HG03442 (cell line): Measurements from ENCODE around the gene FBXO7.

Source experiments
- ATAC-seq: cut with Tn5 transposase; IDR thresholded peaks from one replicate; pipeline ENCODE4 v1.9.1; 2021; ENCODE audit warnings: mild to moderate bottlenecking, moderate library complexity; ENCODE audit not compliant: unreplicated experiment

Gene FBXO7

DNA sequence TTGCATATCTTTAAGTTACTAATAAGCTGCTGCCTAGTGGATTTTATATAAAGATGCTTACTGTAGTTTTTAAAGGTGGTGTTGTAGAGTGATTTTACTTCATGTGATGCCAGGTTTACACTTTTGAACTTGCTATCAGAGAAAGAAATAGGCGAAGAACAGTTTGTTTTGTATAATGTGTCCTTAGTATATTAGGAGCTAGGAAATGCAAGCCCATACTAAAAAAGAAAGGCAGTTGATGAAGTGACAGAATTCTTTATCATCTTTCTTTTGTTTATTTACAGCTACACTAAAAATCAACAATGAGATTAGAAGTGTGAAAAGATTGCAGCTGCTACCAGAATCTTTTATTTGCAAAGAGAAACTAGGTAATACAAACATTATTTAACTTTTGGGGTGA lies 12.8 kb downstream of the FBXO7 start:
- no peak for ATAC-seq

DNA sequence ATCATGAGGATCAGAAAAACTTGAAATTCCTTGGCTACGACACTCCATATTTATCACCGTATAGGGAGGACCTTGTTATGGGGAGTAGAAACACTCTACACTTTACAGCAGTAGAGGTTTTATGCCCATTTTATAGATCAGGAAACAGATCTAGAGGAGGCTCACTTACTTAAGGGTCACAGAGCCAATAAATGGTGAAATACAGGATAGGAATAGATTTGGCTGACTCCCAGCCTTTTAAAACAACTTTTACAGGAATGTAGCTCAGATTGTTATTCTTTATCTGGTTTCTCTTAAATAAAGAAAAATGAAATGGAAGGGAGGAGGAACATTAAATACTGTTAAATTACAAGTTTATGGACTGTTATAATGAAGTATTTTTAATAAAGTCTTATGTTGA lies 14.8 kb downstream of the FBXO7 start:
- ATAC-seq, result no peak

DNA sequence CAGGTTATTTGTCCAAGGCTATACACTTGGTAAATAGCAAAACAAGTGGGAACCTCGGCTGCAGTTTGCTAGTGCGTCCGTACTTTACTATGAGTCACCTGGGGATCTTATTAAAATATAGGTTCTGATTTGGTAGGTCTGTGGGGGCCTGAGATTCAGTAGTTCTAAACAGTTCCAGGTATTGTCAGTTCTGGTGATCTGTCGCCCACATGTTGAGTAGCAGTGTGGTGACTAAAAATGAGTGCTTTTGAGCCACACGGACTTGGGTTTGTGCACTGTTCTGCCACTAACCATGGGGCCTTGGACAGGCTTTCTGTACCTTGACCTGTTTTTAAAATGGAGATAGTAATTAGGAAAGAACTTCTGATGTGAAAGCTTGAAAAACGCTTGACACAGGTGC lies 15.7 kb downstream of the FBXO7 start:
- no peak for ATAC-seq

DNA sequence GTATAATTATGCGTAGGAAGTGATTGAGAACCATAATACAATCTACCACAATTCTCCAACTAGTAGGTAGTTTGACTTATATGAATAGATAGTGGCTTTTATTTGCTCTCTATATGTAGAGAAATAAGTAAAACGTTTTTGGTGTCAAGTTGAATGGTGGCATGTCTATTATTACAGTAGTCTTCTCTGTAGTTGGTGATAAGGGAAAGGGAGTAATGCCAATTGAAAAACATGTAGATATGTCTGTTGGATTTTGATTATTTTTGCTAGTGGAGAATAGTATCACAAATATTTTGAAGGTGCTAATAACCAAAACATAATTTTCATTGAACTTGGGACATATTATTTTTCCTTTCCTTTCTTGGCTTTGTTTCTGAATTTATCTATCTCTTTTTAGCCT lies 17.5 kb downstream of the FBXO7 start:
- ATAC-seq, result no peak

DNA sequence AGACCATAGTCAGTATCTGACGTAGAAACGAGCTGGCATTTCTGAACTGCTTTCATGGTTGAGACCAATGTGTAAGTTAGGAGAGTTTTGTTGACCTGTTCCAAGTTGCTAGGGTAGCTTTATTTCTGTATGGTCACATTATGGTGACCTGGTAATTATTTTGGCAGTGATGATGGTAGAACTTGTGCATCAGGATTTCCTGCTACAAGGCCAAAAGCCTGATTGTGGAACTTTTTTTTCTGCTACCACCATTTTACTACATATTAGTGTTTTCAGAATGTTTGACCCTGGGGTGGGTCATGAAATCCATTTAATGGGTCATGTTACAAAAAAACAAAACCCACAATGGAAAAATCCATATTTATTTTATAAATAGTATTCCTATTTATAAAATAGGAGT lies 18.9 kb downstream of the FBXO7 start:
- no peak for ATAC-seq

DNA sequence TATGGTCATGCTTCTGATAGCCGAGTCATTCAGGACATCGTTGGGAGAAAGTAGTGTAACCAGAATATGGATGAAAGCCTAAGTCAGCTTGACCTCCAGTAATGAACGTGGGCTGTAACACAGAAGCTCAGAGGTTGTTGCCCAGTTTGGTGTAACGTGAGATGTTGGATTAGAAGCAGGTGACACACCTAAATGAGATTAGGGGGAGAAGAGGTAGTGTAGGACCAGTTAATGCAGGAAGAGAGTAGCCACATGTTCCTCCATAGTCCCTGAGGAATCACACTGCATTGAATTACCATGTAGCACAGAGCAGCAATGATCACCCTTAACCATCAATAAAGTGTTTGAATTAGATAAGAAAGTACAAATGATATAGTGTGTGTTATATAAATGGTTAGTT lies 20.4 kb downstream of the FBXO7 start:
- ATAC-seq, result no peak

DNA sequence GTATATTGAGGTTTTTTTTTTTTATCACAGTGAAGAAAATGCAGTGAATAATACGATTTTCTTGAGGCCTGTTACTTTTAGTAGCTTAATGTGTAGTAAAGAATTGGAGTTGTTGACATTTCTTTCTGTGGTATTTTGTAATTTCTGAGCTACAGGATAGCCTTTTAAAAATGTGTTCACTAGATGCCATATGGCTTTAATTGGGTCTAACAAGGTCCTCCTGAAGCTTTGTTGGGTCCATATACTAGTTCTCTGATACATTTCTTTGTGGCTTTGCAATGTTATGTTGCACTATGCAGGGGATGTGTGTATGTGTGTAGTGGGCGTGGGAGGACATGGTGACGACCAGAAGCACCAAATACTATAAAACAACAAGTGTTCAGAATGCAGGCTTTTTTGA lies 25.1 kb downstream of the FBXO7 start:
- ATAC-seq, result no peak

DNA sequence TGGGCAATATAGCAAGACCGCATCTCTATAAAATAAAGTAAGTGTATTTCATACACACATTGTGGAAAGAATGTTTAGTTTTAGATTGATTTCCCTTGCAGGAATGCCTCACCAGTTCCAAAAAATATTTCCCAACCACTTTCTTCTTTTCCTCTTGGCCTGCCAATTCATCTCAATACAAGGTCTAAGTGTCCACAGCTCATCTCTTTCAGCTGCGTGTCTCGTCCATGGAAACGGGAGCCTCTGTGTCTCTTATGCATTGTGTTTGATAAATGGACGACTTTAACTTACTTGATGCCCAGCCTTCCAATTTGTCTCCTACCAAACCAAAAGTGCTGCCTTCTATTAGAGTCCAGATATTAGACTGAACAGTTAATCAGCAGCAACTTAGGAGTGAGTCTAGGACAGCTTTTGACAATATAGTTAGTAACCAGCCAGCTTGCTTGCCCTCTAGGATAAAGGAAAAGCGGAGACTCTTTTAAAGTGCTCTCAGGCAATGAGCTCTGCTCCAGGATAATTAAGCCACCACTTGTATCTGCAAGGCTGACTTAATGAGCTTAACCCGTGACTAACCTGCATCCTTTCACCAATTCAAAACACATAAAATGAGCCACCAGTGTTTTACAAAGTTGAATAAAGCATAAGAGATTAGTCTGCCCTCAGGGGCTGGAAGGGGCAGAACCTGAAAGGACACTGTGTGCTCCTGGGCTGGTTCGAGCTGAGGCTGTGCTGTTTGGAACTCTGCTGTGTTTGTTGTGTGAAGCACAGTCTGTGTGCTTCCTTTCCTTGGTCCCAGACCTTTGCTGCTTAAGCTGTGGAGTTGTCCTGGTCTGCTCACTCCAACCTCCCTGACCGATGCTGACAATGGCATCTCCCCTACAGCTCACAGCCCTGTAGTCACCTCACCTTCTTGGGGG lies 27.5 kb downstream of the FBXO7 start:
- no peak for ATAC-seq

DNA sequence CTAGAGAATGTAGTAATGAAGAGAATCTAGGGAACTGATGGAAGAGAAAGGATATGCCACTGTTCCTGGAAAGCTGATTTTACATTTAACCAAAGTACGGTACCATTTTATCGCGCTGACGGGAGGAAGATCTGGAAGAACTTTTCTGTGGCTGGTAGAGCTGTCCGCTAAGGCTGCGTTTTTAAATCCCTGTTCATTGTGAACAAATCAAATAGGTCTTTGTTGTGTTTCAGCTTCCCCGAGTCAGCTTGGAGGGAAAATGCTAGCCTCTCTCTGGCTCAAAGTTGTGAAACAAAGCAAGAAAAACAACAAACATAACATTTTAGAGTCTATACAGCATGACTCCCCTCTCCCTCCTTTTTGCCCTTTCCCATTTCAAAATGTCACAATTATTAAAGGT lies 34.4 kb downstream of the FBXO7 start:
- no peak for ATAC-seq

DNA sequence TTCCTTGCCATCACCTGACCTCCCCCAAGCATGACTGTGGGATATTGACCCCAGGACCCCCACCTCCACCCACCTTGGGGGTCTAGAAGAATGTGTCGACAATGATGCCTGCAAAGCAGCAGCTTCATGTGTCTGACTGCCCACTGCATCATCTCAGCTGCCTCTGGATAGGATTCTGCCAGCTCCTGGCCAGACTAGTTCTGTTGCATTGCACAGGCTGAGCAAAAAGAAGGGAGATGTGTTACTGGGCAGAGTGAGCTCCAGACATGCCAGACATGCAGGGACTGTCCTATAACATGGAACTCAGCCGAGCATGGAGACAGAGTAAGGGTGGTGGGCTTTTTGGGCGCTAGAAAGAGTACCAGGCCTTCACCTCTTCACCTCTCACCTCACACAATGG lies 36.7 kb downstream of the FBXO7 start:
- ATAC-seq, result no peak

DNA sequence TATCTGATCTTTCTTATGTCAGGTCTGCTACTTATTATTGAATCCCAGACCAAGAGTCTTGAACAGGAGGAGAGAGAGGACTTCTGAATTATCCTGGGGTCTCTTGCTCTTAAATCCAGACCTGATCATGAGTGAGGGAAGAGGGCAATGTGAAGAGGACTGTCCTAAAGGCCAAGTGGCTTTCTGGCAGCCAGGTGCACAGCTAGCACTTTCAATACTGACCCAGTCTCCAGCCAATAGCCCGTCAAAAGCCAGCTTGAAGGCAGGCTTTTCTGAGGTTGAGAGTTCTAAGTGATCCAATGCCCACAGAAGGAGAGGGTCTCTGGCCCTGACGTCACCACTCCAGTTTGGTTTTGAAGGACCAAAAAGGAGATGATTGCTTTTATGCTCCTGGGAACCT lies 37.2 kb downstream of the FBXO7 start:
- ATAC-seq, result no peak

DNA sequence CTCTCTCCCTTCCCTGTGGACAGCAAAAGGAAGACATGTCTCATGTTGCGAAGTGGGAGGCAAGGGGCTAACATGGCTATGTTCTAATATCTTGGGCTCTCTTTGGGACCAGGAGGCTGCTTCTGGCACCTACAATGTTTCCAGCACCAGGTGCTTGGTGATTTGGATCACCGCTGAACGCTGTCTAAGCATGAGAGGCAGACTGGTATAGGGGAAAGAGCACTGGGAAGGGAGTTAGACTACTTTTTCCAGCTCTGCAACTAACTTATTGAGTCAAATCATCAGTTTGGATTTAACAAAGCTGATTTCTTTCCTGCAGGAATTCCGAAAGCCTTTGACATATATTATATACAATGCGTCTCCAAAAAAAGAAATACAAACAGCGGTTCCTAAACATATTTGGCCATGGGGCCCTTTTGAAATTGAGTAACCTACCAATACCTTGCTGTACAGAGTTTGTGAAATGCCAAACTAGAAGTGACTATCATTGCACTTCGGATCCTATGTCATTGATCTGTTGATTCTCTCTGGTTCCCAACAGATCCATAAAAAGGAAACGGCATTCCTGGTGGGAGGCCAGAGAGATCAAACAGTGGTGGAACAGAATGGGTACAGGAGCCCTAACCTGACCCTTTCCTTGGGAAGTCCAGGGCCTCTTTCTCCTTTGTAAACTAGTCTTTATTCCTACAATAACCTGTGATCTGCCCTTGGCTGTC lies 37.8 kb downstream of the FBXO7 start:
- no peak for ATAC-seq

DNA sequence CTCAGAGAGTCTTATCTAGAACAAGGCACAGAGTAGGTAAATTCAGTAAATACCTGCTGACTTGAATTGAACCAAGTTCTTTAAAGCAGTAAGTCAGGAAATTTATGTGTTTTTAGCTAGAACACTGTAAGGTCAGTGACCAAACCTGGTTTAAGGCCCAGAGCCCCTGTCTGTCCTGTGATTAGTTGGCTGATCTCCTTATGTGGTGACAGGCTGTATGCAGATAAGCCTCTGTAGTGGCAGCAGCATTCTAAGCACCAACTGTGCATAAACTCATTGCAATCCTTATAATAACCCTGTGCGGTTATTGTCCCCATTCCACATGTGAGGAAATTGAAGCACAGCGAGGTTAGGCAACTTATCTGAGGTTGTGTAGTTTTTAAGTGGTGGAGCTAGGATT lies 40.5 kb downstream of the FBXO7 start:
- ATAC-seq, result no peak

DNA sequence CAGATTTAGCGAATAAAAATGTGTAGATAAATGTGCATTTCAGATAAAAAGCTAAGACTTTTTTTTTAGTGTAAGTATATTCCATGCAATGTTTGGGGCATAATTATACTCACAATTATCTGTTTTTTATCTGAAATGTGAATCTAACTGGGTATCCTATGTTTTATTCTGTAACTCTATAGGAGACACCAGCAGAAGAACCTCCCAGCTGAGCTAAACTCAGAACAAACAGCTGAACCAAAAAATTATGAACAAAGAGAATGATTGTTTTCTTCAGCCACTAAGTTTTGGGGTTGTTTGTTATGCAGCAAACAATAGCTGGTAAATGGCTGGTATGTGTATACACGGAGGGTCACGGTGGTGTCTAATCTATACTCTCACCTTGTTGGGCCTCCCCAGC lies 42.9 kb downstream of the FBXO7 start:
- ATAC-seq, result no peak

DNA sequence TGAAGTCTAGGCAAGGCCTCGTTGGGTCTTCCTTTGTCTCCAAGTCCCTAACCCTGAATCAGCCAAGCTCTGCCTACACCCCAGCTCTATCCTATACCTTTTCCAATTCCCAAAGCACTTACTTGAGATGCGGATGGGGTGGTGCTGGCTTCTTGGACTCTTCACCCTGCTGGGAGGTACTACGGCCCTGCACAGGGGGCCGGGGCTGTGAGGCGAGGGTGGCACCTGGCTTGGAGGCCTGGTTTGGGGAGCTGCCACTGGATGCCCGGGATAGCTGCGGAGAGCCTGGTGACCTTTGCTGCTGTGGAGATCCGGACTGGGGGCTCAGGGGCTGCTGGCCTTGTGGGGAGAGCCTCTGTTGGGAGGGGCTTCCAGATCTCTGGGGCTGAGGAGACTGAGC lies 43.3 kb downstream of the FBXO7 start:
- no peak for ATAC-seq

DNA sequence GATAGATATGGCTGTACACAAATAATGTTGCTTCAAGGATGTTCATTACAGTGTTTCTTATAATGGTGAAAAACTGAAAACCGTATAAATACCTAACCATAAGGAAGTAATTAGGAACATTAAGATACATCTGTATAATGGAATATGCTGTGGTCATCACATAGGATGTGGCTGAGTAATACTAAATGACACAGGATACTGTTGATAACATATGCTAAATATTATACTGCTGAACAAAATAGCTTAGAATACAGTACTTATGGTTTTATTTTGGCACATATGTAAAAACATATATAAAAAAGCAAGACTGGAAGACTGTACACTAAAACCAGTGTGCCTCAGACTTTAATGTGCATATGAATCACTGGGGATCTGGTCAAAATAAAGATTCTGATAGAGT lies 43.8 kb downstream of the FBXO7 start:
- ATAC-seq, result no peak

DNA sequence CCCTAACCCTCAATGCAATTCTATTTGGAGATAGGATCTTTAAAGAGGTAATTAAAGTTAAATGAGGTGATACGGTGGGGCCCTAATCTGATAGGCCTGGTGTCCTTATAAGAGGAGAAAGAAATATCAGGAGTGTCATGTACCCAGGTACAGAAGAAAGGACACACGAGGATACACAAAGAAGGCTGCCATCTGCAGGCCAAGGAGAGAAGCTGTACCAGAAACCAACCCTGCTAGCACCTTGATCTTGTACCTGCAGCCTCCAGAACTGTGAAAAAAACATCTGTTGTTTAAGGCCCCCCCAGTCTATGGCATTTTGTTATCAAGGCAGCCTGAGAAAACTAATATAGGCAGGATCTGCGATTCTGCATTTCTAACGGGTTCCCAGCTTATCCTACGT lies 44.2 kb downstream of the FBXO7 start:
- ATAC-seq, result no peak

DNA sequence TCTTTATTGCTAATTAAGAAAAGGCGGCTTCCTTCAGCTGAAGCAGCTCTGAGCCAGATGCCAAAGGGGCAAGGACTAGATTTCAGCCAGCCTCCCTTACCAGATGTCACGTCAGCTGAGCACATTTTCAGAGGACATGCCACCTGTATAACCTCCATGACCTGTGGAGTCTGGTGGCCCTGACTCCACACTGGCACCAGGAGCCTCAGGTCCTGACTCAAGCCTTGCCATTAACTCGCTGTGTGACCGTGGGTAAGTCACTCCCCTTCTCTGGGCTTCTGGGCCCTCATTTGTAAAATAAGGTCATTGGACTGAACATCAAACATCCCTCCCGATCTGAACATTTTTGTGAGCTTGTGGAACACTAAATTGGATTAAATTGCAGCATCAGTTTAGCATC lies 46.0 kb downstream of the FBXO7 start:
- no peak for ATAC-seq

DNA sequence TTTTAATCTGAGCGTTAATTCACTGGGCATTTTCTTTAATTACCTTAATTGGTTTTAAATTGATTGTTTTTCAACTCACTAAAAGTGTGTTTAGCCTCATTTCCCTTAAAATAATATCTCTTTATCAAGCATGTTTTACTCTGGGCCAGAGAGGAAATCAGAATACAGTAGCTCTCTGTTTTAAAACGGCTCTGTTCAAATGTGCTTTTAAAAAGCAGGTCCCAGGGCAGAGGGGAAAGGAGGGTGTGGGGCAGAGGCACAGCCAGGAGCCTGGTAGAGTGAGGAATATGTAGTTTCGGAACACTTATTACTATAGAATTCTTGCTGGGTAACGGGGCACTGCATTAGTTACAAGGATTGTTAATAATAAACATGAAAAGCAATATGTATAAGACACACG lies 47.6 kb downstream of the FBXO7 start:
- no peak for ATAC-seq

DNA sequence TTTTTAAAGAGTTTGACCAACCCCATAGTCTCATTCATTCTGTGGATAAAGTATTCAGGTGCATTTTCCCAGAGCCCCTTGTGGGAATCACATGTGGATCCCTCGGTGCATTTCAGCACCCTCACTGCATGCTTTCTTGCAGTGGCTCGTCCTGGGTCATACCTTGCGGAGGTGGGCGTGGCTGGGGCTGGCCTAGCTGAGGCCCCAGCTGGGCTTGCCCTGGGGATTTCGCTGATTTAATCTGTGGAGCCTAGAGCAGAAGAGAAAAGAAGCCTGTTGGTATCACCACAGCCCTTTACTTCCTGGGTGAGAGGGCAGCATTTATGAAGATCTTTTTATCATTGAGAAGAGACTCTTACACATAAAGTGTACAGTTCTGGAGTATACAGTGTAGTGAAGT lies 53.1 kb downstream of the FBXO7 start:
- no peak for ATAC-seq

DNA sequence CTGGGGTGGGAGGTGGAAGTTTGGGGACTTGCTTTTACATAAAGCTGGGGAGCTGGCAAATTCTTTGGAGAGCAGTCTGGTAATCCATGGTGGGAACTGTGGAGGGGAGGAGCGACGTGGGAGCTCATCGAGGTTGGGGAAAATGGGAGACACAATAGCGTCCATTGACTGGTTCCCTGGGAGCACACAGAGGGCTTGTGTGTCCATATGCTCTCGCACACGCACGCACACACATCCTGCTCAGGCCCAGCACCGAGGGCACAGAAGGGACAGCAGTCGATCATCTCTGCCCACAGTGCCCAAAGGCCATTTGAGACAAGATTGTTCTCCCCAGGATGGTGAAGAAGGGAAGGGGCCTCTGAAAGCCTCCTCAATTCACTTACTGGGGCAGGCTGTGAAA lies 53.7 kb downstream of the FBXO7 start:
- no peak for ATAC-seq
